ENCODE data around the gene SH3RF1. TPM values are rescaled to one million over a fixed set of nuclear protein-coding genes. Genes with fewer than 3 reads are reported as not detected.
"Not testable (repeated sequence)": the region's sequence is repeated elsewhere in the genome, so short reads cannot be mapped to it uniquely, and the experiment has no call there.

SH3RF1 gene
- total RNA-seq, 2 donors from 2014 or later, result 66.1 to 76.6 TPM

DNA sequence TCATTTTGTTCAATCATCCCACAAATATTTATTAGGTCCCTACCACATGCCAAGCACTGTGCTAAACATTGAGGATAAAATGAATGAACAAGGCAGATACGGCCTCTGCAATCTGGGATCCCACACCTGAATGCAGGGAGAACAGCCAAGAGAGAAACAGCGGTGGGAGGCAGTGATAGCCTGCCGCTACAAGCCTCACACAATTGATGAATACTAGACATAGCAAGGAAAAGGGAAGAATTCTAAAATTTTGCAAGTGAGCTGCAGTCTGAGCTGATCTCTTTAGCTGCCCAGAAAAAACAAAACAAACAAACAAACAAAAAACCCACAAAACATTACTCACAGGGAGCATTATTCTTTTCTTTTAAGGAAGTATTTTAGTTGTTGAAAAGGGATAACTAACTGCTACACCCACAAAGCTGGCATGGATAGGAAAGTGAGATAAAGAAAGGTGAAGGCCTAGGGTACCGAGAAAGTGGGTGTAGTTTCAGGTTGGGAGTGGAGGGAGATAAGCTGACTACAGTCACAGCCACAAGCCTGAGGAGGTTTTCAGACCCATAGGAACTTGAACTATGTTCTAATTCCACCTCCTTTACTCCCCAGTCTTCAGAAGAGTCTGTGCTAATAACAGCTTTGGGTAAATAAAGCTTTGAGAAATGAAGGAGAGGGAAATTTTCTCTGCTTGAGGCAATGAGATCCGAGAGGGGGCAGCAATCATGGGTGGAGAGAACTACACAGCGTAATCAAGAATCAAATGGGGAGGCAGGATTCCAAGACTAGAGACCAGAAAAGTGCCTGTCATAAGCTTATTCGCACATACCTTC is 85.4 kb downstream of the SH3RF1 start:
- no peak for DNase-seq
- intact Hi-C loops (cut with DNase I, micrococcal nuclease), result no loop called here
- ATAC-seq, result peak; percentile 62

GRCh38 chr4:169184686-169185085 is 86.1 kb downstream of the SH3RF1 start:
- no peak for ATAC-seq
- DNase-seq, result no peak
- intact Hi-C loops (cut with DNase I, micrococcal nuclease), result no loop called here

GRCh38 chr4:169184236-169184635 is 86.5 kb downstream of the SH3RF1 start:
- intact Hi-C loops (cut with DNase I, micrococcal nuclease), result no loop called here
- ATAC-seq, result no peak

DNA sequence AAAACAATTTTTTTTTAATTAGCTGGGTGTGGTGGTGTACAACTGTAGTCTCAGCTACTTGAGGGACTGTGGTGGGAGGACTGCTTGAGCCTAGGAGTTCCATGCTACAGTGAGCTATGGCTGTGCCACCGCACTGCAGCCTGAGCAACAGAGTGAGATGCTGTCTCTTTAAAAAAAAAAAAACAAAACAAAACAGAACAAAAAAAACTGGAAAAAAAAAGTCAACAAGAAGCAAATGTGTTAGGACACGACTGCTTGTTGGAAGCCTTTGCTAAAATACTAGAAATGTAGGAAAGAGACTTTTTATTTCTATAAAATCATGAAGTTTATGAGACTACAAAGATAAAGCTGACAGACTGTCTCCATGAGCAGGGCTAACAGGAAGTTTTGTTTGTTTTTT is 87.2 kb downstream of the SH3RF1 start:
- intact Hi-C loops (cut with DNase I, micrococcal nuclease), result no loop called here
- peak; percentile 62 for ATAC-seq

More at GRCh38 chr4:169184236-169184635, 86.5 kb downstream of the SH3RF1 start:
- no peak for DNase-seq

GRCh38 chr4:169179609-169180521 is 90.9 kb downstream of the SH3RF1 start:
- no peak for DNase-seq
- ATAC-seq, result peak; percentile 53

More for the DNA sequence above, 87.2 kb downstream of the SH3RF1 start:
- no peak for DNase-seq

GRCh38 chr4:169178092-169178491 is 92.7 kb downstream of the SH3RF1 start:
- DNase-seq; intact Hi-C loops (cut with DNase I, micrococcal nuclease); ATAC-seq: not testable (repeated sequence)

More at GRCh38 chr4:169179609-169180521, 90.9 kb downstream of the SH3RF1 start:
- intact Hi-C loops (cut with DNase I, micrococcal nuclease), result no loop called here

DNA sequence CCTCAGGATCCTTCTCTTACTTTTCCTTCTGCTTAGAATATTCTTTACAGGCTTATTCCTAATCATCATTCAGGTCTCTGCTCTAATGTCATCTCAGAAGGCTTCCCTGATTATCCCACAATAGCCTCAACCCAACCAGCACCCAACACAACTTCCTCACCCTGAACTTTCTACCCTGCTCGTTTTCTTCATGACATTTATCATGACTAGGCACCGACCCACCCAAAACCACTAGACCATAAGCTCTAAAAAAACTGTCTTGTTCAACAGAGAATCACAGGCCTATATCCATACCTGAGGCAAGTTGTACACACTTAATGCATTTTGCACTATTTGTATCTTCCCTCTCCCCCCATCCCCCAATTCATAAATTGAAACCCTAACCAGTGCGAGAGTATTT is 95.3 kb downstream of the SH3RF1 start:
- ATAC-seq (no peak), DNase-seq (no peak)
- intact Hi-C loops (cut with DNase I, micrococcal nuclease), result no loop called here

GRCh38 chr4:169175035-169175434 is 95.7 kb downstream of the SH3RF1 start:
- no peak for ATAC-seq
- intact Hi-C loops (cut with DNase I, micrococcal nuclease), result no loop called here

DNA sequence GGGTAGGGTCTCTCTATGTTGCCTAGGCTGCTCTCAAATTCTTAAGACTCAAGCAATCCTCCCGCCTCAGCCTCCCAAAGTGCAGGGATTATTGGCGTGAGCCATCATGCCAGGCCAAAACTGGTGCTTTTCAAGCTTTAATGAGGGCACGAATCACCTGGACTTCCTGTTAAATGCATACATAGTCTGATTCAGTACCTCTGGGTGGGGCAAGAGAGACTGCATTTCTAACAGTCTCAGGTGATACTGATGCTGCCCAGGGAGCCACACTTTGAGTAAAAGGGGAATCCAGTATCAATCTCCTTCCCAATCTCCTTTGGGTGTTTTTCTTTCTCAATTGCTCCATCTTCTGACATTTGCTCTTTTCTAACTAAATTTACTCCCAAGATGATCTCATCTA is 96.5 kb downstream of the SH3RF1 start:
- peak; percentile 85 for ATAC-seq
- intact Hi-C loops (cut with DNase I, micrococcal nuclease), result no loop called here
- DNase-seq, result no peak

More at GRCh38 chr4:169175035-169175434, 95.7 kb downstream of the SH3RF1 start:
- no peak for DNase-seq

GRCh38 chr4:169167957-169168858 is 102.5 kb downstream of the SH3RF1 start:
- DNase-seq, result no peak
- ATAC-seq, result no peak
- intact Hi-C loops (cut with DNase I, micrococcal nuclease), result no loop called here

DNA sequence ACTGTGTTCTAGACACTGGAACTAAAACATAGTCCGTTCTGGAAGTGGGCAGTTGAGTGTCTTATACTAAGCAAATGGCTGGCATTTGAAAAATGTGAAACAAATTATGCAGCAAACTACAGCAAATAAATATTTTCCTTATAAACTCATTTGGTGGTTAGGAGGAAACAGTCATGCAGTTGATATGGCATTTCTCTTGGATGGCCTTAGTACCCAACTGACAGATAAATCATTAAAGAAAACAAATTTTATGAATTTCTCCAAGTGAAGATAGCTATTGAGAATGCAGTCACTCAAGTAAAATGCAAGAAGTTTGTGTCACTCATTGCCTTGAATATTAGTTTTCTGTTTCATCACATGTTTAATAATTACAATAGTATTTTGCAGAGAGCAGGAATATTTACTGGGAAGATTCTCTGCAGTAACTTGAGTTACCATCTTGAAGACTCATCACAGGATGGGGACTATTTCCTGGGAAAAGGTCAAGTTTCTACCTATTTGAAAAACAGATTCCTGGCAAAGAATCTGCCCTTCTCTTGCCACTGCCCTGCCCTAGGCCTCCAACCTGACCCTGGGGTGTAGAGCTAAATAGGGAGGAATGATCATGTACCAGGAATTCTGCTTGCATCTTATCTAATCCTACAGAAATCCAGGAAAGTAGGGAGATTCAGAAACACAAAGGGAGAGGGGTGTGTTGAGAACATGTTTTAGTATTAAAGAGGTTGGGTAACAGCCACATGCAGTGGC is 105.9 kb downstream of the SH3RF1 start:
- no peak for DNase-seq
- intact Hi-C loops (cut with DNase I, micrococcal nuclease), result no loop called here
- no peak for ATAC-seq

- intact Hi-C loops (cut with DNase I, micrococcal nuclease), result no loop called here
- DNase-seq, result no peak
Observed at GRCh38 chr4:169163947-169164668, 106.6 kb downstream of the SH3RF1 start.

GRCh38 chr4:169163495-169163894 is 107.3 kb downstream of the SH3RF1 start:
- ATAC-seq (no peak), DNase-seq (no peak)
- intact Hi-C loops (cut with DNase I, micrococcal nuclease), result no loop called here

More at GRCh38 chr4:169163947-169164668, 106.6 kb downstream of the SH3RF1 start:
- ATAC-seq, result peak; percentile 55

DNA sequence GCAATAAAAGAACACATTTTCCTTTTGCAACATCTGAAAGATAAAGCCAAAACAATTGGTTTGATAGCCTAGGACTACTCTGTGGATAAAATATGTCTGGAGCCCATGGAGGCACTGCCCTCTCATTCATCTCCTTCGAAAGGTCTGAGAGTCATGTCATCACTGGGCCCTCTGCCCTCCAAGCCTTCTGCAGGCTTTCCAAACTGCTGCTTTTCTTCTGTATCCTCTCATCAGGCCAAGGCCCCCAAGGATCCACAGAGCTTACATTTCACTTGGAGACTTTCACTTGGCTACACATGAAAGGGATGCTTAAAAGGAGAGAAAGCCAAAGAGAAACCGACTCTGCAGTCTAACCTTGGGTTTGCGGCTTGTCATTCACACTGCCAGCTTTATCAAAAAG is 109.9 kb downstream of the SH3RF1 start:
- intact Hi-C loops (cut with DNase I, micrococcal nuclease), result no loop called here
- no peak for ATAC-seq
- no peak for DNase-seq

GRCh38 chr4:169159624-169160171 is 111.1 kb downstream of the SH3RF1 start:
- DNase-seq (no peak), ATAC-seq (no peak)
- intact Hi-C loops (cut with DNase I, micrococcal nuclease), result no loop called here

- intact Hi-C loops (cut with DNase I, micrococcal nuclease), result no loop called here
- DNase-seq, result no peak
- ATAC-seq, result peak; percentile 22
Observed at GRCh38 chr4:169158861-169159260, 111.9 kb downstream of the SH3RF1 start.

- DNase-seq (no peak), ATAC-seq (peak; percentile 23)
- intact Hi-C loops (cut with DNase I, micrococcal nuclease), result no loop called here
Observed at GRCh38 chr4:169158046-169158445, 112.7 kb downstream of the SH3RF1 start.
